Measurements from ENCODE around the gene MAP7. TPM values are rescaled to one million over a fixed set of nuclear protein-coding genes. Genes with fewer than 3 reads are reported as not detected.

MAP7 gene
- total RNA-seq, 4 donors from 2014 or later, result 0.84 to 1.5 (median 1.4) TPM

DNA sequence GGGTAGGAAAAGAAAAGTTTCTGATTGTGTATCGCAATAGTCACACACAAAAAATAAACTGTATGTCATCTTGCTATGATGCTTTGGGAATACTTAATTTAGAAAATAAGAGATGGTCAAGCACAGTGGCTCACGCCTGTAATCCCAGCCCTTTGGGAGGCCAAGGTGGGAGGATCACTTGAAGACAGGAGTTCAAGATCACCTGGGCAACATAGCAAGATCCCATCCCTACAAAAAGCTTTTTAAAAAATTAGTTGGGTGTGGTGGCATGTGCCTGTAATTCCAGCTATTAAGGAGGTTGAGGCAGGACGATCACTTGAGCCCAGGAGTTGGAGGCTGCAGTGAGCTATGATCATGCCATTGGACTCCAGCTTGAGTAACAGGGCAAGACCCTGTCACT lies 27.6 kb downstream of the MAP7 start:
- 89 to 93% methylated on average over 3 of the region's 3 CpGs for WGBS, 2 donors
- Histone ChIP-seq H3K27me3 (peaks cover 0 to 3% of the 10 kb centered on the region in 2 donors), H3K27ac (no peak overlapping the region), H3K9me3 (no peaks in the 10 kb centered on the region), H3K36me3 (no peaks in the 10 kb centered on the region), H3K4me3 (no peak overlapping the region), H3K4me1 (peaks cover 0 to 9% (median 3%) of the 10 kb centered on the region in 4 donors)
- DNase-seq (ENCODE audit: low spot score in 2 of 2), result no peak
- no peak for TF ChIP-seq POLR2A (IDR thresholded peaks at IDR 0.05)
- TF ChIP-seq, protein P1, sequence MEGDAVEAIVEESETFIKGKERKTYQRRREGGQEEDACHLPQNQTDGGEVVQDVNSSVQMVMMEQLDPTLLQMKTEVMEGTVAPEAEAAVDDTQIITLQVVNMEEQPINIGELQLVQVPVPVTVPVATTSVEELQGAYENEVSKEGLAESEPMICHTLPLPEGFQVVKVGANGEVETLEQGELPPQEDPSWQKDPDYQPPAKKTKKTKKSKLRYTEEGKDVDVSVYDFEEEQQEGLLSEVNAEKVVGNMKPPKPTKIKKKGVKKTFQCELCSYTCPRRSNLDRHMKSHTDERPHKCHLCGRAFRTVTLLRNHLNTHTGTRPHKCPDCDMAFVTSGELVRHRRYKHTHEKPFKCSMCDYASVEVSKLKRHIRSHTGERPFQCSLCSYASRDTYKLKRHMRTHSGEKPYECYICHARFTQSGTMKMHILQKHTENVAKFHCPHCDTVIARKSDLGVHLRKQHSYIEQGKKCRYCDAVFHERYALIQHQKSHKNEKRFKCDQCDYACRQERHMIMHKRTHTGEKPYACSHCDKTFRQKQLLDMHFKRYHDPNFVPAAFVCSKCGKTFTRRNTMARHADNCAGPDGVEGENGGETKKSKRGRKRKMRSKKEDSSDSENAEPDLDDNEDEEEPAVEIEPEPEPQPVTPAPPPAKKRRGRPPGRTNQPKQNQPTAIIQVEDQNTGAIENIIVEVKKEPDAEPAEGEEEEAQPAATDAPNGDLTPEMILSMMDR (IDR thresholded peaks at IDR 0.05), result no peak
- TF ChIP-seq EP300 (IDR thresholded peaks at IDR 0.05), result no peak

DNA sequence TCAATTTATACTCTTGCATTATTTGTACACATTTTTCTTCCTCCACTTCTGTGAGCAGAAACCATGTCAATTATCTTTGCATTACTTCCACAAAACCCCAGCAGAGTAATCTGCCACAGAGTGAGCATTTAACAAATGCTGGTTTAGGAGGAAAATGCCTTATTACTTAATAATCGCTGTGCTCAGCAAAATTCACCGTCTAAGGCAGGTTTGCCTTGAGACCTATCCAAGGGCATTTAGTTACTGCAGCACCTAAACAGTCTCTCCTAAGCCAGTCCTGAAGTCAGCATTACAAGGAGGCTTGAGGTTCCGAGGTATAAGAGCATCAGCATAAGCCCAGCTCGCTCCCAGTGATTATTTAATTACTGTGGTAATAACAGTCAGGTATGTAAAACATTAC lies 28.3 kb downstream of the MAP7 start:
- TF ChIP-seq, protein P1 (IDR thresholded peaks at IDR 0.05), result no peak
- no peak for TF ChIP-seq EP300 (IDR thresholded peaks at IDR 0.05)
- TF ChIP-seq POLR2A (IDR thresholded peaks at IDR 0.05), result no peak
- WGBS, 2 donors, result 79 to 89% methylated on average over 4 of the region's 4 CpGs
- H3K36me3 ChIP-seq, result no peaks in the 10 kb centered on the region
- peaks cover 0 to 9% (median 3%) of the 10 kb centered on the region in 4 donors for H3K4me1 ChIP-seq
- no peak overlapping the region for H3K4me3 ChIP-seq
- DNase-seq (ENCODE audit: low spot score in 2 of 2), result no peak
- H3K9me3 ChIP-seq, result no peaks in the 10 kb centered on the region
- H3K27ac ChIP-seq, result no peak overlapping the region
- peaks cover 0 to 3% of the 10 kb centered on the region in 2 donors for H3K27me3 ChIP-seq

DNA sequence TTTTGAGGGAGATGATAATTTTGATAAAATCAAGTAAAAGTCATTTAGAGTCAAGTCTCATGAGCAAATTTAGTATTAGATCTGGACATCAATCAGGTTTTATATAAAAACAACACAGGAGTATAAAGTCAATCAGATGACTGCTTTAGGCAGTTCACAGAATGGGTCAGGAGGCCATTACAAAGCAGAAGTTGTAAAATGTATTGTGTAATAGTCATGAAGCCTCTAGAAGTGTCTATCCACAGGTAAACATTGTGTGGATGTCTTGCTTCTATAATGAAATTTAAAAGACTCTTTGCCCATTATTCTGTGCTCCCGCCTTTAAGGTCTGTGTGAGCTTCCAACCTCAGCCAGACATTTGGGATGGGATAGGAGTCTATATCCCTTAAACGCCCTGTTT lies 28.8 kb downstream of the MAP7 start:
- H3K9me3 ChIP-seq, result no peaks in the 10 kb centered on the region
- H3K4me3 ChIP-seq, result no peak overlapping the region
- DNase-seq (ENCODE audit: low spot score in 2 of 2), result no peak
- H3K27ac ChIP-seq, result no peak overlapping the region
- H3K4me1 ChIP-seq, result peaks cover 0 to 5% (median 2%) of the 10 kb centered on the region in 4 donors
- WGBS, 2 donors, result 77% methylated on average over 2 of the region's 2 CpGs
- H3K27me3 ChIP-seq, result peaks cover 0 to 3% of the 10 kb centered on the region in 2 donors
- H3K36me3 ChIP-seq, result no peaks in the 10 kb centered on the region
- TF ChIP-seq, protein P1 (IDR thresholded peaks at IDR 0.05), result no peak
- TF ChIP-seq POLR2A (IDR thresholded peaks at IDR 0.05) (no peak), EP300 (IDR thresholded peaks at IDR 0.05) (no peak)

DNA sequence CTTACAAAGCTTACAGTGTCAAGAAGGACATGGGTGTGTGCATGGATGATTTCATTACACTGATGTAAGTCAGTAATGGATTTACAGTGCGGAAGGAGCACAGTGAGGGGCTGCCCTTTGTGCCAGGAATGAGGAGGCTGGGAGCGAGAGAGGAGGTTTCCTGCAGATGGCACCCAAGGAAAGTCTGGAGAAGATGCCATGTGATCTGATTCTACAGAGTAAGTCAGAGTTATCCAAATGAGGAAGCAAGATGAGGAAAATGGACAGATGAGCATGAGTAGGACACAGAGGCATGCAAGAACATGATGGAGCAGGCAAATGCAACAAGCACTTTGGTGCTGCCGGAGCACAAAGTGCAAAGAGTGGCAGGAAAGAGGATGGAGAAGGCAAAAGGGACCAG lies 29.7 kb downstream of the MAP7 start:
- no peak for DNase-seq (ENCODE audit: low spot score in 2 of 2)
- no peaks in the 10 kb centered on the region for H3K9me3 ChIP-seq
- no peak overlapping the region for H3K27ac ChIP-seq
- H3K27me3 ChIP-seq, result peaks cover 0 to 3% of the 10 kb centered on the region in 2 donors
- H3K4me3 ChIP-seq, result no peak overlapping the region
- TF ChIP-seq EP300 (IDR thresholded peaks at IDR 0.05) (no peak), POLR2A (IDR thresholded peaks at IDR 0.05) (no peak)
- TF ChIP-seq, protein P1 (IDR thresholded peaks at IDR 0.05), result no peak
- WGBS, 2 donors, result 77 to 85% methylated on average over 3 of the region's 3 CpGs
- no peaks in the 10 kb centered on the region for H3K36me3 ChIP-seq
- no peaks in the 10 kb centered on the region for H3K4me1 ChIP-seq

DNA sequence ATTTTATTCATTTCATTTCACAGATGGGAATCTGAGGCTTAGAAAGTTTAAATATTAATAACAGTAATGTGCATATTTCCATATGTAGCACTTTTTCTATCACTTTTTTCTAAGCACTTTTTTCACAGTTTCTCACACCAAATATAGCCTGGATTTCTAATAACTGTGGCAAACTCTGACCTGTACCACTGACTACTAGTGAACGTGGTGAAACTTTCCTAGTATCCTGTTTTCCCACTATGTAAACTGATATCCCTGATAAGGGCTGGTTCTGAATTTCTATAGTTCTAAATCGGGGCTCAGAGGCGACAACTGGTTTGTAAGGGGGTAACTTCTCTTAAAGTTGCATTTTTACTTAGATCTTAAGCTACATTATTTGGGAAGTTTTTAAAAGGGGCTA lies 32.6 kb downstream of the MAP7 start:
- Histone ChIP-seq H3K4me3 (no peak overlapping the region), H3K36me3 (no peaks in the 10 kb centered on the region), H3K9me3 (no peaks in the 10 kb centered on the region), H3K27ac (no peak overlapping the region), H3K4me1 (no peaks in the 10 kb centered on the region), H3K27me3 (peaks cover 0 to 3% of the 10 kb centered on the region in 2 donors)
- WGBS, 2 donors, result 79 to 85% methylated on average over 3 of the region's 3 CpGs
- TF ChIP-seq EP300 (IDR thresholded peaks at IDR 0.05) (no peak), POLR2A (IDR thresholded peaks at IDR 0.05) (no peak)
- TF ChIP-seq, protein P1 (IDR thresholded peaks at IDR 0.05), result no peak
- no peak for DNase-seq (ENCODE audit: low spot score in 2 of 2)
